Activated CD8-positive, alpha-beta memory T cell treated with anti-CD3 and anti-CD28 coated beads, Interleukin-2, amount 50 U/mL, for 24 hours (primary cell): ENCODE data around the gene MACF1.
A peak's percentile ranks its signal among the peaks of the same experiment; 100 is the strongest.

Experiments
- DNase-seq: peaks from one replicate; pipeline ENCODE4 v3.0.0-alpha.2; 2020; ENCODE audit errors: extremely low read depth

MACF1 gene

GRCh38 chr1:39395357-39395831, 190.9 kb downstream of the MACF1 start:
- no peak for DNase-seq

- no peak for DNase-seq
Observed at GRCh38 chr1:39396671-39397070, 192.2 kb downstream of the MACF1 start.

DNA sequence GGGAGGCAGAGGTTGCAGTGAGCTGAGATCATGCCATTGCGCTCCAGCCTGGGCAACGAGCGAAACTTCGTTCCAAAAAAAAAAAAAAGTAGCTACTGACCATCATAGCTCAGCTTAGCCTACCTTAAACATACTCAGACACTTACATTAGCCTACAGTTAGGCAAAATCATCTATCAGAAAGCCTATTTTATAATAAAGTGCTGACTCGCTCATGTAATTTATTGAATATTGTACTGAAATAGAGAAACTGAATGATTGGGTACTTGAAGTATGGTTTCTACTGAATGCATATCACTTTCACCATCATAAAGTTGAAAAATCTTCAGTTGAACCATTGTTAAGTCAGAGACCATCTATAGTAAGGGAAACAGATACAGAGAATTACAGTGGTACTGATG, 193.0 kb downstream of the MACF1 start:
- DNase-seq = no peak

DNA sequence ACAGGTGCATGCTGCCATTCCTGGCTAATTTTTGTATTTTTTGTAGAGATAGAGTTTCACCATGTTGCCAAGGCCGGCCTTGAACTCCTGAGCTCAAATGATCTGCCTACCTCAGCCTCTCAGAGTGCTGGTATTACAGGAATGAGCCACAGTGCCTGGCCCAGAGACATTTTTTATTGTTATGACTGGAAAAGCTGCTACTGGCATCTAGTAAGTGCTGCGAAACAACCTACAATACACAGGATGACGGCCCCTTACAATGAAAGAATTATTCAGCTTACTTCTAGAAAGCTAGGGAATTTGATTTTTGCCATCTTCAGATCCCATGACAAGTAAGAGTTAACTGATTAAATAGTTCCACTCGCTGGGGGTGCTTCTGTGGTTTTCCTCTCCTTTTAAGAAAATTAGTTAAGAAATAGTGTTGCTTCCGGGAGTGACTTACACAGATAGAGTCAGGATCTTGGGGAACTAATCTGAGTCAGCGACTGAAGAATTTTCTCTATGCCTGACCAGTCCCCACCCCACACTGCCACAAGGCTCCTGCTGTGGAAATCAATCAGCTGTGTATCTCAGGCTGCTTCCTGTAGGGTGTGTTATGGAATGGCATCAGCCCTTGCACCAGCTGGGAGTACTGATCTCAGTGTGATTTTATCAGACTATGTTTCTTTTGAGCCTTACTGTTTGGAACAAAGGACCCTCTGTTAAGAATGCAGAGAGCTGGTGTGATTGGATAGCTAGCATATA, 194.0 kb downstream of the MACF1 start:
- no peak for DNase-seq

DNA sequence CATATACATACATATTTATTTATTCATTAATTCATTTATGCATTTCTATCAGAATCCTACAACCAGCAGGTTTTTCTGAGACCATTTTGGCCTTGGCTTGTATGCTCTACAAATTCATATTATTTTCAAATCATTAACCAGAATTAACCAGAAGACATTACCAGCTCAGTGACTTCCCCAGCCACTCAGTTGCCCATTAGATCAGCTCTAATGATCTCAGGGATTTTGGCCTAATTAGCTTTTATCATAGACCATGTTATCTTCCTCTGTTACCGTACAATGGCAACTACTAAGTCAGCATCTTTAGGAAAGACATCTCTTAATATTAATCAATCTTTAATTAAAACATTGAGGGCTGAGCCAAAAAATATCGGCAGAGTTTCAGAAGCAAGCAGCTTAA, 196.6 kb downstream of the MACF1 start:
- DNase-seq = no peak

DNA sequence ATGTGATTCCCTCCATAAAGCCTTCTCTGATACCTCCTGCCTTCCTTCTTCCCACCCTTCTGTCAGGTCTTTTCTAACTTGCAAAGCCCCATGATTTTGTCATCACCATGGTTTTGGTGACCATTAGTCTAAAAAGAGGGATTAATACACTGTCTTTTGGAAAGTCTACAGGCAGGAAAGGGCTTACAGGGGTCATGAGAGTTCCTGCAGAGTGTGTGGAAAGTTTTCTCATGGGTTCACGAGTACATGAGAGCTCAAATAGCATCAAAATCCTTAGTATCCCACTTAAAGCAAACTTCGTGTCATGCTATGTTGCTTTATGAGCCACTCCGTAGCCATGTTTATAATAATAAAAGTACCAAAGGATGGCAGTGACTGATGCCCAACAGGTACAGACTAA, 200.4 kb downstream of the MACF1 start:
- no peak for DNase-seq

DNA sequence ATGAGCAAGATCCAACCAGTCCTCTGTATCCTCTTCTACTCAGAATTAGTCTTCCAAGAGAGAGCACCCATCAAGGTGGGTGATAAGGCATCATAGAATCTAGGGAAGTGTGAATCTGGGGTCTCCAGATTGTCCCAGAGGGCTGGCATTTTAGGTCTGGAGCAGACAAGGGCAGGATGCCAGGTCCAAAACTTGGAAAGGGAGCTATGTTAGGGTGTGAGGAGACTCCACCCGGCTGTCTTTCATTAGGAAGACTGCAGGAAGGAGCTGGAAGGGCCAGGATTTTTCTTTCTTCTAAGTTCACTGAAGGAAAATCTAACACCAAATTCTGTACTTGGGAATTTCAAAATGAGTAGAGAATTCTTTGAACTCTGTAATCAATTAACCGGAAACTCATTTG, 200.9 kb downstream of the MACF1 start:
- no peak for DNase-seq

DNA sequence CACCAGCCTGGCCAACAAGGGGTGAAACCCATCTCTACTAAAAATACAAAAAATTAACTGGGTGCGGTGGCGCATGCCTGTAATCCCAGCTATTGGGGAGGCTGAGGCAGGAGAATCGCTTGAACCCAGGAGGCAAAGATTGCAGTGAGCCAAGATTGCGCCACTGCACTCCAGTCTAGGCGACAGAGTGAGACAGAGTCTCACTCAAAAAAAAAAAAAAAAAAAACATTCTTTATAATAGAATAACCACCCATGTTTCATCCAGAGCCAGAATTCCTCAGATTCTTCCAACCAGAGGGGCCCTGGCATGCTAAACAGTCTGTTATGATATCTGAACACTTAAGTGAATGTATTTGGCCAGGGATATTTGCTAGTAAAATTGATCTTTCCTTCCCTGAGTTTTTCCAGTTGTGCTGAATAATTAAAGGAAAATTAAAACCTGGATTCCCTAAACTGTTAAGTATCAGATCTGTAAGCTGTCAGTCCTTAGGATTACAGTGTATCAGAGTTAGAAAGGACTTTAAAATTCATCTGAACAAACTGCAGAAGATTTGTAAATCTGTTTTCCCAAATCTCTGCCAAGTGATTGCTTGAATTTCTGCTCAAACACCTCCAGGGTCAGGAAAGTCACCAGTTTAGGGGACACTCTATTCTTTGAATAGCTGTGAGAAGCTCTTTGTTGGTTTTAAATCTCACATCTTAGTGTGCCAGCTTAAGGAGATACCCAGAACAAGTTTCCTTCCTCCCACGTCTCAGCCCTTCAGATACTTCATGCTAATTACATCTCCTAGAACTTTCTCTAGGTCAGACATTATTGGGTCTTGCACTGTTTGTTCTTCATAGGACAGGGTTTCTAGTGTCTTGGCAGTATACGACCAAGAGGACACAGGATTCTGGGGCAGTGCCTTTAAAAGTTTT, 202.3 kb downstream of the MACF1 start:
- DNase-seq = no peak

DNA sequence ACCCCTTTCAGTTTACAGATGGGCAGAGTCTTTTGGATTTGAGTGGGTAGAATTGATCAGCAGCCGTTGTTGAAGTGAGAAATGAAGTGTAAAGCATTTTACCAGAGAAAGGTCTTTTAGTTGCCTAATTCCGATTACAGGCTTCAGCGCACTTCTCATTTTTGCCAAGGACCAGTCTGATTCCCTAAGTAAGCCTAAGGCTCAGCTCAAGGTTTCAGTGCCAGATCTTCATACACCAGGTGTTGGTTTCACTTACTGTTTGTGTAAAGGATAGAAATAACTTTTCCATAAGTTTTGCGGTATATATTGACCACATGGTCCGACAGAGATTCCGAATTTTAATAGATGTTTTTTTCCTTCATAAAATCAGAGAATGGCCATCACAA, 203.0 kb downstream of the MACF1 start:
- no peak for DNase-seq

DNA sequence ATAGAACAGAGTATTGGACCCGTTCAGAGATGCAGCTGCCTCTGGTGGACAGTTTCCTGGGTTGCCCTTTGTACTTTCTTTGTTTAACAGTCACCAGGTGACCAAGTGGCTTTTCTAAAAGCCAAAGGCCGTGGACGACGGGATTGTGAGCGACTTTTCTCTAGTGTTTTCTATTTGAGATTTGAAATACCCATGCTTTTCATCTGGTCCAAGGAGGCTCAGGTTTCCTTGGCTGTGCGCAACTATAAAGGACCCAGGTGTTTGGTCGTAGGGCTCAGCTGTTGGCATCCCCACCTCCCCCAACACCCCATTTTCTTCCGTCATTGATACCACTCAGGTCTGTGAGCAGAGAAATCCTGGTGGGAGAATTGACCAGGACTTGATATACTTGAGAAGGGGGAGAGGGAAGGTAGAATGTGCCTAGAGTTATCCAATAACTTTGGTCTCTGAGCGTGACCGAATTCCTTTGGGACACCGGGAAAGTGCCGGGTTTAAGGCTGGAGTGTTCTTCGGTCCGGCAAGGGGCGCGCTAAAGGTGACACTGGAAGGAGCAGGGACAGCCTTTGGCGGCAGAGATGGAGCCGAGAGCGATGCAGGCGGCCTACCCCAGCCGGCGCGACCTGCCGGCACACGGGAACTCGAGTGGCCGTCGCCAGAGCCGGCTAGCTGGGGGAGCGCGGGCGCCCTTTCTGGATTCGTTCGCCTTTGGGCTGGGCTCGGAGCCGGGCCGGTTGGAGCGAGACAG, 203.6 kb downstream of the MACF1 start:
- DNase-seq = no peak

GRCh38 chr1:39408641-39409054, 204.2 kb downstream of the MACF1 start:
- DNase-seq = peak; percentile 59

- no peak for DNase-seq
Observed at GRCh38 chr1:39409055-39409816, 204.7 kb downstream of the MACF1 start.

DNA sequence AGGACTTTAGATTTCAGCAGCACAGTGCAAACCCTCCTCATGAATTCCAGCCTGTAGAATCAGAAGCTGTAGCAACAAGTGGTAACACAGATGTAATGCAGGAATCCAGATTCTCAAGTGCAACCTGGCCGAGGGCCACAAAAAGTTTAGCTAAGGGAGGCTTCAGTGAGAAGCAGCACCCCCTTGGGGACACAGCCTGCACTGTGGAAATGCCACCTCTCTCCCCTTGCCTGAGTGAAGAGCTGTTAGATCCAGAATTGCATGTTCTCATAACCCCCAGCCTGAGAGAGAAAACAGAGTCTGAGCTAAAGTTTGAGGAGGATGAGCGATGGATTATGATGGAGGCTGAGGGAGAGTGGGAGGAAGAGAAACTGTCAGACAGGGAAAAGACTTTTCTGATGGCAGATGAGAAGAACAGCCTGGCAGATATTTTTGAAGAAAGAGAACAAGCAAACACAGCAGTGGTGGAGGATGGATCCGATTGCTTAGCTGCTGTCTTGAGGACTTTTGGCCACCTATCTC, 206.5 kb downstream of the MACF1 start:
- peak; percentile 27 for DNase-seq

- no peak for DNase-seq
Observed at GRCh38 chr1:39411526-39412478, 207.3 kb downstream of the MACF1 start.

- DNase-seq = no peak
Observed at GRCh38 chr1:39412892-39413291, 208.4 kb downstream of the MACF1 start.

DNA sequence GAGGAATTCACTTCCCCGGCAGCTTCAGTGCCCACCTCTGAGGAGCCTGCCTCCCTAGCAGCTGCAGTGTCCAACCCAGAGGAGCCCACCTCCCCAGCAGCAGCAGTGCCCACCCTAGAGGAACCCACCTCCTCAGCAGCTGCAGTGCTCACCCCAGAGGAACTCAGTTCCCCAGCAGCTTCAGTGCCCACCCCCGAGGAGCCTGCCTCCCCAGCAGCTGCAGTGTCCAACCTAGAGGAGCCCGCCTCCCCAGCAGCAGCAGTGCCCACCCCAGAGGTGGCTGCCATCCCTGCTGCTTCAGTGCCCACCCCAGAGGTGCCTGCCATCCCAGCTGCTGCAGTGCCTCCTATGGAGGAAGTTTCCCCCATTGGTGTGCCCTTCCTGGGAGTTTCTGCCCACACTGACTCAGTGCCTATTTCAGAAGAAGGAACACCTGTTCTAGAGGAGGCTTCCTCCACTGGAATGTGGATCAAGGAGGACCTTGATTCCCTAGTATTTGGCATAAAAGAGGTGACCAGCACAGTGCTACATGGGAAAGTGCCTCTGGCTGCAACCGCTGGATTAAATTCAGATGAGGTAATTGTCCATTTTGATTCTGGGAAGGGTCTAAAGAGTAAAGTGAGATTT, 209.5 kb downstream of the MACF1 start:
- DNase-seq = no peak

DNA sequence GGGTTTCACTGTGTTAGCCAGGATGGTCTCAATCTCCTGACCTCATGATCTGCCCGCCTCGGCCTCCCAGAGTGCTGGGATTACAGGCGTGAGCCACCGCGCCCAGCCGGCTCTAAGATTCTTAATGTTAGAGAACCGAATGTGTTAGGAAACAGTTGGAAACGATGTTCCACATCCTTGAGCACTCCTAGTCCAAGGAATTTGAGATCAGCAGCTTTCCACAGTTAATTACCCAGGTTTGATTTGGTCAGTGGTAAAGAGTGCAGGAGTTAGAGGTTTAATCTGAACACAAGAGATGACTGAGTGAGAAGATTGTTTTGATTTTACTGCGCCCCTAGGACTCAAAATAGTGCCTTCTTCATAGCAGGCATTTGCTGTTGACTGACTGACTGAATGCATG, 211.1 kb downstream of the MACF1 start:
- DNase-seq = no peak

DNA sequence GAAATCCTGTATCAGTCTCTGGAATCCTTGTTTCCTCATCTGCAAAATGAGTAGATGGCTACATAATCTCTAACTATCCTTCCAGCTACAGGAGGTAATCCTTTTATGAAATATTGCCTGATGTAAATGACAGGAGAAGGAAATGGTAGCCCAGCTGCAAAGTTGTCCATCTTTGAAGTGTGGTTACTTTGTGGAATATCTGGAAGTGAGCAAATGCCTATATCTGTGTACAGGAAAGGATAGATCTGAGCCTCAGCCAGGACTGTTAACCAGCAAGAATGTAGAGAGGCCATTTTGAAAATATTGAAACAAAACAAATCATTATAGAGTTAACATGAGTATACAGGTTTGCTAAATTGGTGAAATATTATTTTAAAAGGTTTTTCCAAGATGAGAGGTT, 212.1 kb downstream of the MACF1 start:
- no peak for DNase-seq

- no peak for DNase-seq
Observed at GRCh38 chr1:39418236-39418635, 213.7 kb downstream of the MACF1 start.

- DNase-seq = no peak
Observed at GRCh38 chr1:39420493-39420892, 216.0 kb downstream of the MACF1 start.
